Activated CD4-positive, alpha-beta T cell treated with anti-CD3 and anti-CD28 coated beads, Interleukin-2, amount 50 U/mL, for 24 hours (primary cell): ENCODE measurements around the gene PNPLA6.

Experiments used
- DNase-seq, 2 donors: peaks; one replicate each; pipeline ENCODE4 v3.0.0-alpha.2; 2020; ENCODE audit warnings: low read depth in 1 of 2, low spot score in 1 of 2

The PNPLA6 gene

GRCh38 chr19:7595466-7596133 is 60.1 kb downstream of the PNPLA6 start, which contains the start of gene CAMSAP3:
CAMSAP3 (plus strand) TSS chr19:7595863; CDS start chr19:7596003, 140 bp downstream.
- DNase-seq, result no peak

- DNase-seq, result no peak
Observed at GRCh38 chr19:7596211-7596937, 60.9 kb downstream of the PNPLA6 start.

GRCh38 chr19:7597689-7598088 is 62.2 kb downstream of the PNPLA6 start:
- DNase-seq, result no peak

- DNase-seq, result no peak
Observed at GRCh38 chr19:7598180-7598579, 62.7 kb downstream of the PNPLA6 start.

- DNase-seq, result no peak
Observed at GRCh38 chr19:7600721-7601120, 65.2 kb downstream of the PNPLA6 start.

- no peak for DNase-seq
Observed at GRCh38 chr19:7602240-7602934, 66.9 kb downstream of the PNPLA6 start.

- no peak for DNase-seq
Observed at GRCh38 chr19:7602935-7603497, 67.5 kb downstream of the PNPLA6 start.

- DNase-seq, result no peak
Observed at GRCh38 chr19:7603919-7604318, 68.4 kb downstream of the PNPLA6 start.

GRCh38 chr19:7605490-7606222 is 70.1 kb downstream of the PNPLA6 start:
- no peak for DNase-seq

GRCh38 chr19:7606289-7606688 is 70.8 kb downstream of the PNPLA6 start:
- no peak for DNase-seq

- no peak for DNase-seq
Observed at GRCh38 chr19:7607212-7607873, 71.8 kb downstream of the PNPLA6 start.

GRCh38 chr19:7607874-7608560 is 72.5 kb downstream of the PNPLA6 start:
- no peak for DNase-seq

- DNase-seq, result no peak
Observed at GRCh38 chr19:7610491-7611240, 75.1 kb downstream of the PNPLA6 start.
